Panc1 (cell line): ENCODE measurements around the gene WDFY2.
"Not testable (repeated sequence)": the region's sequence is repeated elsewhere in the genome, so short reads cannot be mapped to it uniquely, and the experiment has no call there.

ENCODE experiments used
- POLR2AphosphoS5 ChIP-seq: IDR thresholded peaks from 2 replicates; pipeline ENCODE4 v1.6.1; 2012; ENCODE audit warnings: mild to moderate bottlenecking, low read depth, low read length, moderate library complexity
- TF ChIP-seq, protein P1 (sequence below): fragments of 450-650 bp; IDR thresholded peaks from 2 replicates; pipeline ENCODE4 v1.5.1; 2017; ENCODE audit warnings: mild to moderate bottlenecking
- TF ChIP-seq, protein P2 (sequence below), 2 experiments: IDR thresholded peaks; 2 replicates each; pipeline ENCODE4 v1.6.1; 2011 to 2012; ENCODE audit warnings: low read depth in 2 of 2, control low read depth in 1 of 2, low read length in 1 of 2, mild to moderate bottlenecking in 1 of 2, moderate library complexity in 1 of 2; ENCODE audit not compliant: insufficient read depth in 1 of 2

DNA sequence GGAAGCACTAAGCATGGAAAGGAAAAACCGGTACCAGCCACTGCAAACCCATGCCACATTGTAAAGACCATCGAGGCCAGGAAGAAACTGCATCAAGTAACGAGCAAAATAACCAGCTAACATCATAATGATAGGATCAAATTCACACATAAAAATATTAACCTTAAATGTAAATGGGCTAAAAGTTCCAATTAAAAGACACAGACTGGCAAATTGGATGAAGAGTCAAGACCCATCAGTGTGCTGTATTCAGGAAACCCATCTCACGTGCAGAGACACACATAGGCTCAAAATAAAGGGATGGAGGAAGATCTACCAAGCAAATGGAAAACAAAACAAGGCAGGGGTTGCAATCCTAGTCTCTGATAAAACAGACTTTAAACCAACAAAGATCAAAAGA lies 15.3 kb upstream of the WDFY2 start:
- TF ChIP-seq, protein P1, sequence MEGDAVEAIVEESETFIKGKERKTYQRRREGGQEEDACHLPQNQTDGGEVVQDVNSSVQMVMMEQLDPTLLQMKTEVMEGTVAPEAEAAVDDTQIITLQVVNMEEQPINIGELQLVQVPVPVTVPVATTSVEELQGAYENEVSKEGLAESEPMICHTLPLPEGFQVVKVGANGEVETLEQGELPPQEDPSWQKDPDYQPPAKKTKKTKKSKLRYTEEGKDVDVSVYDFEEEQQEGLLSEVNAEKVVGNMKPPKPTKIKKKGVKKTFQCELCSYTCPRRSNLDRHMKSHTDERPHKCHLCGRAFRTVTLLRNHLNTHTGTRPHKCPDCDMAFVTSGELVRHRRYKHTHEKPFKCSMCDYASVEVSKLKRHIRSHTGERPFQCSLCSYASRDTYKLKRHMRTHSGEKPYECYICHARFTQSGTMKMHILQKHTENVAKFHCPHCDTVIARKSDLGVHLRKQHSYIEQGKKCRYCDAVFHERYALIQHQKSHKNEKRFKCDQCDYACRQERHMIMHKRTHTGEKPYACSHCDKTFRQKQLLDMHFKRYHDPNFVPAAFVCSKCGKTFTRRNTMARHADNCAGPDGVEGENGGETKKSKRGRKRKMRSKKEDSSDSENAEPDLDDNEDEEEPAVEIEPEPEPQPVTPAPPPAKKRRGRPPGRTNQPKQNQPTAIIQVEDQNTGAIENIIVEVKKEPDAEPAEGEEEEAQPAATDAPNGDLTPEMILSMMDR: not testable (repeated sequence)
- TF ChIP-seq POLR2AphosphoS5: not testable (repeated sequence)
- TF ChIP-seq, protein P2, sequence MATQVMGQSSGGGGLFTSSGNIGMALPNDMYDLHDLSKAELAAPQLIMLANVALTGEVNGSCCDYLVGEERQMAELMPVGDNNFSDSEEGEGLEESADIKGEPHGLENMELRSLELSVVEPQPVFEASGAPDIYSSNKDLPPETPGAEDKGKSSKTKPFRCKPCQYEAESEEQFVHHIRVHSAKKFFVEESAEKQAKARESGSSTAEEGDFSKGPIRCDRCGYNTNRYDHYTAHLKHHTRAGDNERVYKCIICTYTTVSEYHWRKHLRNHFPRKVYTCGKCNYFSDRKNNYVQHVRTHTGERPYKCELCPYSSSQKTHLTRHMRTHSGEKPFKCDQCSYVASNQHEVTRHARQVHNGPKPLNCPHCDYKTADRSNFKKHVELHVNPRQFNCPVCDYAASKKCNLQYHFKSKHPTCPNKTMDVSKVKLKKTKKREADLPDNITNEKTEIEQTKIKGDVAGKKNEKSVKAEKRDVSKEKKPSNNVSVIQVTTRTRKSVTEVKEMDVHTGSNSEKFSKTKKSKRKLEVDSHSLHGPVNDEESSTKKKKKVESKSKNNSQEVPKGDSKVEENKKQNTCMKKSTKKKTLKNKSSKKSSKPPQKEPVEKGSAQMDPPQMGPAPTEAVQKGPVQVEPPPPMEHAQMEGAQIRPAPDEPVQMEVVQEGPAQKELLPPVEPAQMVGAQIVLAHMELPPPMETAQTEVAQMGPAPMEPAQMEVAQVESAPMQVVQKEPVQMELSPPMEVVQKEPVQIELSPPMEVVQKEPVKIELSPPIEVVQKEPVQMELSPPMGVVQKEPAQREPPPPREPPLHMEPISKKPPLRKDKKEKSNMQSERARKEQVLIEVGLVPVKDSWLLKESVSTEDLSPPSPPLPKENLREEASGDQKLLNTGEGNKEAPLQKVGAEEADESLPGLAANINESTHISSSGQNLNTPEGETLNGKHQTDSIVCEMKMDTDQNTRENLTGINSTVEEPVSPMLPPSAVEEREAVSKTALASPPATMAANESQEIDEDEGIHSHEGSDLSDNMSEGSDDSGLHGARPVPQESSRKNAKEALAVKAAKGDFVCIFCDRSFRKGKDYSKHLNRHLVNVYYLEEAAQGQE (IDR thresholded peaks at IDR 0.05; ENCODE audit: insufficient read depth in 1 of 2, low read depth in 2 of 2, low read length in 1 of 2): not testable (repeated sequence)
